ENCODE results near the gene KRT76.

DNA sequence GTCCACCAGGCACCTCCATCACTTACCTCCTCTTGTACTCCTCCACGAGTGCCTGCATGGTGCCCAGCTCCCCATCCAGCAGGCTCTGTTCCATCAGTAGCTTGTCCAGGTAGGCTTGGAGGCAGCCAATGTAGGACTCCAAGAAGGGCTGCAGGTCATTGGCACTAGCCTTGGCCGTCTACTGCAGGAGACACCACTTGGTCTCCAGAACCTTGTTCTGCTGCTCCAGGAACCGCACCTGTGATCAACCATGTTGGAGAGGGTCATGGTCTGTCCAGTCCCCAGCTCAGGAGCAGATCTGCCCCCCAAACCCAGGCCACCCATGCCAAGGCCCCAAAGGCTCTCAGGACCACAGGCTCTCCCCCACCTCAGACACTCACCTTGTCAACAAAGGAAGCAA, 23.9 kb downstream of the KRT76 start:
- TF ChIP-seq FOXA1 (IDR thresholded peaks at IDR 0.05) (no peak), BHLHE40 (IDR thresholded peaks at IDR 0.05; ENCODE audit: borderline replicate concordance) (no peak), PKNOX1 (IDR thresholded peaks at IDR 0.05) (no peak), FOXM1 (IDR thresholded peaks at IDR 0.05; ENCODE audit: borderline replicate concordance) (no peak), LEF1 (IDR thresholded peaks at IDR 0.05; ENCODE audit: borderline replicate concordance) (no peak), SUZ12 (IDR thresholded peaks at IDR 0.05) (no peak), L3MBTL2 (conservative IDR thresholded peaks at IDR 0.05) (no peak), ELF4 (IDR thresholded peaks at IDR 0.05) (no peak), FOXK2 (IDR thresholded peaks at IDR 0.05) (no peak), ZNF384 (IDR thresholded peaks at IDR 0.05) (no peak), SP1 (IDR thresholded peaks at IDR 0.05) (no peak), TARDBP (IDR thresholded peaks at IDR 0.05) (no peak)

Data from HEK293T (cell line).